ENCODE data around the gene HHATL. TPM values are rescaled to one million over a fixed set of nuclear protein-coding genes. Genes with fewer than 3 reads are reported as not detected.

Gene HHATL
- total and polyA plus RNA-seq, 2 of the 8 experiments (the other 6 are each of a cell fraction or from before 2014, with no cell fraction given) = 0.18 TPM; not detected in 1

DNA sequence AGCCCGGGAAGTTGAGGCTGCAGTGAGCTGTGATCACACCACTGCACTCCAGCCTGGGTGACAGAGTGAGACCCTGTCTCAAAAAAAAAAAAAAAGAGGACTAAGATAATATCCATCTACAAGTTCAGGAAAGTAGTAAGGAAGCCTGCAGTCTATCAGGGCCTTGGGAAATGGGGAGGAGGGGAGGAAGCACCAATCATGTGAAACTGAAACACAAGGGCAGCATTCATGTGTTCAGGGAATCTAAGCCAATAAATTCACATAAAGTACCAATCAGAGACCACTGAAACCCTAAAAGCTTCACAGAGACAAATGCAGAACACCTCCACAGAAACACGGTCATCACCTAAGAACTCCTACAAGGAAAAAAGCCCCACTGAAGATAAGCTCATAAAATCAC is 22.9 kb upstream of the HHATL start:
- no peak overlapping the region for H4K8ac ChIP-seq (ENCODE audit: extremely low read depth, insufficient read depth, low read length)
- no peaks in the 10 kb centered on the region for H4K20me1 ChIP-seq (replicated peaks in 1 of 2; ENCODE audit: control insufficient read depth in 1 of 2, insufficient read depth in 2 of 2, low read length in 2 of 2)
- H3K27me3 ChIP-seq (replicated peaks in 1 of 4; ENCODE audit: control insufficient read depth in 3 of 4, extremely low read depth in 1 of 4, insufficient read depth in 3 of 4, low read length in 3 of 4) = no peaks in the 10 kb centered on the region
- H3K36me3 ChIP-seq (ENCODE audit: control insufficient read depth in 2 of 4, insufficient read depth in 4 of 4, low read length in 3 of 4) = no peaks in the 10 kb centered on the region; a peak in 1 of 8 replicates
- H2BK5ac ChIP-seq (ENCODE audit: low read depth, low read length) = no peak overlapping the region
- H3K79me1 ChIP-seq (ENCODE audit: low read depth, low read length) = no peaks in the 10 kb centered on the region
- no peak overlapping the region for H3K18ac ChIP-seq (ENCODE audit: extremely low read depth, low read length)
- H3K14ac ChIP-seq (ENCODE audit: insufficient read length) = no peak overlapping the region
- no peak overlapping the region for H3K4me2 ChIP-seq (ENCODE audit: insufficient read depth in 1 of 2, low read depth in 2 of 2, low read length in 2 of 2)
- POLR2A ChIA-PET (ENCODE audit: partially characterized antibody) = no interaction called here
- H3K79me2 ChIP-seq (ENCODE audit: control insufficient read depth in 1 of 2, insufficient read depth in 2 of 2, low read length in 2 of 2) = no peaks in the 10 kb centered on the region
- no peak overlapping the region for H4K91ac ChIP-seq (replicated peaks; ENCODE audit: insufficient read length, low read length)
- no peak overlapping the region for H4K5ac ChIP-seq (ENCODE audit: insufficient read length, low read depth, low read length)
- no peak overlapping the region for H3K56ac ChIP-seq (replicated peaks; ENCODE audit: insufficient read length, low read depth, low read length)
- FAIRE-seq (no peak), DNase-seq (ENCODE audit: low read depth in 1 of 2, low spot score in 2 of 2) (peak in 1 of 2 experiments; percentile 6)
- H3K9me3 ChIP-seq (ENCODE audit: insufficient read depth in 2 of 2, low read depth in 1 of 2, low read length in 1 of 2) = no peaks in the 10 kb centered on the region; a peak in 1 of 4 replicates
- H2AFZ ChIP-seq (ENCODE audit: low read length) = no peak overlapping the region
- no peak overlapping the region for H3K9ac ChIP-seq (replicated peaks in 1 of 4; ENCODE audit: extremely low read depth in 1 of 4, low read depth in 3 of 4, low read length in 3 of 4)
- WGBS, 2 experiments (ENCODE audit: extremely low coverage in 1 of 2, insufficient coverage in 1 of 2, insufficient read length in 1 of 2, insufficient replicate concordance in 2 of 2, low coverage in 1 of 2, low lambda C conversion rate in 2 of 2, missing lambda C conversion rate in 1 of 2) = 98% methylated on average over 2 of the region's 2 CpGs; no CpG with 5 or more reads in 1 of the 2 experiments
- no peaks in the 10 kb centered on the region for H3K23me2 ChIP-seq (ENCODE audit: low read depth, low read length)
- no peaks in the 10 kb centered on the region; a peak in 1 of 7 replicates for H3K4me1 ChIP-seq (replicated peaks in 1 of 4; ENCODE audit: control insufficient read depth in 3 of 4, insufficient read depth in 4 of 4, low read length in 3 of 4)
- H3K23ac ChIP-seq (ENCODE audit: insufficient read length) = no peak overlapping the region
- H3K4ac ChIP-seq (replicated peaks; ENCODE audit: insufficient read length, low read depth, low read length) = no peak overlapping the region
- no peak overlapping the region for H3K27ac ChIP-seq (ENCODE audit: low read depth, low read length)
- H2BK120ac ChIP-seq (replicated peaks; ENCODE audit: low read depth, low read length) = no peak overlapping the region
- no peak overlapping the region for H2BK12ac ChIP-seq (ENCODE audit: low read depth, low read length)
- H2BK15ac ChIP-seq (ENCODE audit: low read length) = no peak overlapping the region
- H2AK5ac ChIP-seq (ENCODE audit: low read depth, low read length) = no peak overlapping the region
- CTCF ChIA-PET (ENCODE audit: partially characterized antibody) = interaction anchor here (1.1 to 2.1 kb wide), 2 partner anchors 13 to 21 kb away, joined by 5 to 7 read pairs; no protein-coding TSS in a partner anchor
- H2BK20ac ChIP-seq (ENCODE audit: low read length) = no peak overlapping the region
- no peak overlapping the region for H3K4me3 ChIP-seq (ENCODE audit: extremely low read depth in 1 of 4, insufficient read depth in 2 of 4, low read depth in 3 of 4, low read length in 4 of 4)
- TF ChIP-seq RAD21 (IDR thresholded peaks at IDR 0.05 in 1 of 2, conservative IDR thresholded peaks at IDR 0.05 in 1 of 2; ENCODE audit: low read depth in 2 of 2, low read length in 2 of 2) (no peak), KDM5A (IDR thresholded peaks at IDR 0.05; ENCODE audit: low read length) (no peak), CTBP2 (IDR thresholded peaks at IDR 0.05; ENCODE audit: borderline replicate concordance, insufficient read depth, insufficient read length, low read length) (no peak), ASH2L (IDR thresholded peaks at IDR 0.05; ENCODE audit: low read length) (no peak)
